ENCODE data around the gene XYLT1. TPM values are rescaled to one million over a fixed set of nuclear protein-coding genes. Genes with fewer than 3 reads are reported as not detected.

The XYLT1 gene
- total RNA-seq, 1 experiment from 2014 or later, result 14.5 TPM

GRCh38 chr16:17072104-17072503 is 398.7 kb downstream of the XYLT1 start:
- Mint-ChIP-seq H3K36me3 (ENCODE audit: insufficient read depth in 1 of 3, low read depth in 3 of 3) (peaks cover 0 to 1% (median 0%) of the 10 kb centered on the region in 3 experiments; a peak in 2 of 7 replicates), H3K27ac (no peak overlapping the region), H3K27me3 (ENCODE audit: low read depth) (peaks cover 7% of the 10 kb centered on the region), H3K4me1 (peaks cover 31 to 44% of the 10 kb centered on the region in 2 experiments), H3K4me3 (no peak overlapping the region), H3K9me3 (peaks cover under 1 to 4% of the 10 kb centered on the region in 2 experiments; a peak in 4 of 5 replicates)
- H3K9me3 ChIP-seq (ENCODE audit: control insufficient read depth, low read depth, low read length), result no peaks in the 10 kb centered on the region
- H4K20me1 ChIP-seq (ENCODE audit: control insufficient read depth, insufficient read depth, insufficient read length), result no peaks in the 10 kb centered on the region
- H2BK120ac ChIP-seq (ENCODE audit: low read depth, low read length, poor library complexity, severe bottlenecking), result no peak overlapping the region
- H3K79me2 ChIP-seq (ENCODE audit: insufficient read depth, low read length), result no peaks in the 10 kb centered on the region
- no peak overlapping the region for H2BK5ac ChIP-seq (ENCODE audit: insufficient read length, low read length)
- no peak overlapping the region for H2BK12ac ChIP-seq (ENCODE audit: insufficient read length, low read depth, low read length)
- no peak overlapping the region for H3K4ac ChIP-seq (ENCODE audit: low read depth, low read length)
- no peaks in the 10 kb centered on the region for H3K23me2 ChIP-seq (ENCODE audit: insufficient read length, low read depth, low read length, poor library complexity, severe bottlenecking)
- H4K91ac ChIP-seq (ENCODE audit: insufficient read length, low read depth, low read length), result no peak overlapping the region
- no peak overlapping the region for H3K18ac ChIP-seq (ENCODE audit: insufficient read length, low read depth, low read length)
- no peak overlapping the region for H4K5ac ChIP-seq (ENCODE audit: insufficient read length, low read depth, low read length)
- no CpG with 5 or more reads among the region's 2 CpGs for WGBS (ENCODE audit: extremely low coverage, insufficient read length, low lambda C conversion rate)
- no peak overlapping the region for H2AFZ ChIP-seq (ENCODE audit: low read length)
- peaks cover 6% of the 10 kb centered on the region; the same call in 1 of the 2 replicates for H3K4me1 ChIP-seq (ENCODE audit: insufficient read depth, low read length)
- no peak overlapping the region for H3K56ac ChIP-seq (ENCODE audit: insufficient read length, low read depth, low read length)
- no peak overlapping the region for H3K14ac ChIP-seq (ENCODE audit: insufficient read depth, low read length)
- H4K8ac ChIP-seq (replicated peaks; ENCODE audit: insufficient read length, low read depth, low read length), result no peak overlapping the region
- no peaks in the 10 kb centered on the region for H3K79me1 ChIP-seq (ENCODE audit: insufficient read depth, low read depth, low read length, poor library complexity, severe bottlenecking)
- no peak overlapping the region for H3K27ac ChIP-seq (ENCODE audit: insufficient read length, low read depth, low read length)
- no peak overlapping the region for H3K9ac ChIP-seq (ENCODE audit: extremely low read depth, insufficient read length, low read length)
- H2AK5ac ChIP-seq (ENCODE audit: insufficient read length, low read length), result no peak overlapping the region
- TF ChIP-seq, protein P1, sequence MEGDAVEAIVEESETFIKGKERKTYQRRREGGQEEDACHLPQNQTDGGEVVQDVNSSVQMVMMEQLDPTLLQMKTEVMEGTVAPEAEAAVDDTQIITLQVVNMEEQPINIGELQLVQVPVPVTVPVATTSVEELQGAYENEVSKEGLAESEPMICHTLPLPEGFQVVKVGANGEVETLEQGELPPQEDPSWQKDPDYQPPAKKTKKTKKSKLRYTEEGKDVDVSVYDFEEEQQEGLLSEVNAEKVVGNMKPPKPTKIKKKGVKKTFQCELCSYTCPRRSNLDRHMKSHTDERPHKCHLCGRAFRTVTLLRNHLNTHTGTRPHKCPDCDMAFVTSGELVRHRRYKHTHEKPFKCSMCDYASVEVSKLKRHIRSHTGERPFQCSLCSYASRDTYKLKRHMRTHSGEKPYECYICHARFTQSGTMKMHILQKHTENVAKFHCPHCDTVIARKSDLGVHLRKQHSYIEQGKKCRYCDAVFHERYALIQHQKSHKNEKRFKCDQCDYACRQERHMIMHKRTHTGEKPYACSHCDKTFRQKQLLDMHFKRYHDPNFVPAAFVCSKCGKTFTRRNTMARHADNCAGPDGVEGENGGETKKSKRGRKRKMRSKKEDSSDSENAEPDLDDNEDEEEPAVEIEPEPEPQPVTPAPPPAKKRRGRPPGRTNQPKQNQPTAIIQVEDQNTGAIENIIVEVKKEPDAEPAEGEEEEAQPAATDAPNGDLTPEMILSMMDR (conservative IDR thresholded peaks at IDR 0.05), result no peak
- DNase-seq, result no peak
- H3K4me2 ChIP-seq (ENCODE audit: insufficient read depth, insufficient read length, low read length), result no peak overlapping the region
- no peak overlapping the region for H2BK15ac ChIP-seq (ENCODE audit: low read depth, low read length)
- H3K23ac ChIP-seq (ENCODE audit: insufficient read length, low read depth, low read length), result no peak overlapping the region
- no peak overlapping the region for H3T11ph ChIP-seq (ENCODE audit: low read length)
- no peaks in the 10 kb centered on the region for H3K27me3 ChIP-seq (ENCODE audit: insufficient read depth, low read length)
- no peak overlapping the region for H2BK20ac ChIP-seq (ENCODE audit: low read depth, low read length, poor library complexity, severe bottlenecking)

All from H9 (cell line).